ENCODE results near the gene CD320.

CD320 gene

GRCh38 chr19:8253678-8254077 lies 54.5 kb downstream of the CD320 start:
- no peak for DNase-seq (ENCODE audit: low read depth)

GRCh38 chr19:8252922-8253589 lies 55.1 kb downstream of the CD320 start:
- DNase-seq (ENCODE audit: low read depth) = peak; percentile 49
